AG04450 (cell line): ENCODE data around the gene NKX2-1. TPM values are rescaled to one million over a fixed set of nuclear protein-coding genes. Genes with fewer than 3 reads are reported as not detected.

Experiments used
- CTCF ChIA-PET: fragments of 300-600, 350-600 bp; formaldehyde crosslinking; extraction: SDS; loops from one replicate; lab custom pipeline; 2022; ENCODE audit warnings: antibody characterized with exemption, inconsistent platforms; lab: Charles Lee
- POLR2A ChIA-PET: fragments of 350-600 bp; formaldehyde crosslinking; extraction: SDS; loops from one replicate; lab custom pipeline; 2021; ENCODE audit warnings: antibody characterized with exemption, inconsistent platforms; lab: Yijun Ruan, JAX
- DNase-seq: peaks from one replicate; pipeline ENCODE4 v3.0.0-alpha.2; 2011; ENCODE audit warnings: low read depth, low spot score
- H3K27ac ChIP-seq: one replicate; pipeline ENCODE4 v1.5.1; 2012; ENCODE audit warnings: low read depth, low read length, control low read depth
- H3K27me3 ChIP-seq: one replicate; pipeline ENCODE4 v1.6.0; 2012; ENCODE audit warnings: low read length; ENCODE audit not compliant: control insufficient read depth, insufficient read depth
- H3K4me3 ChIP-seq: 2 replicates; pipeline ENCODE4 v1.5.1; 2011; ENCODE audit warnings: mild to moderate bottlenecking, low read depth, low read length, control low read depth
- H3K9me3 ChIP-seq: 2 replicates; pipeline ENCODE4 v1.5.1; 2012; ENCODE audit warnings: low read length; ENCODE audit not compliant: control insufficient read depth, insufficient read depth
- CTCF ChIP-seq: IDR thresholded peaks from 2 replicates; pipeline ENCODE4 v1.5.1; 2011; ENCODE audit warnings: low read depth, low read length, control low read depth, inconsistent platforms
- polyA plus RNA-seq: library from polyadenylated mRNA; depleted of rRNA; stranded (reverse); fragments of >200 nt; gene quantifications from 2 replicates; pipeline ENCODE4 v1.2.3, GENCODE V29; 2011

NKX2-1 gene
- polyA plus RNA-seq, 1 experiment = not detected

GRCh38 chr14:36508418-36509068 lies 11.5 kb downstream of the NKX2-1 start:
- Histone ChIP-seq H3K27me3 (peaks cover 90% of the 10 kb centered on the region), H3K4me3 (no peak overlapping the region), H3K9me3 (peaks cover 6% of the 10 kb centered on the region; the same call in 1 of the 2 replicates), H3K27ac (no peak overlapping the region)
- DNase-seq = no peak
- ChIA-PET POLR2A (no interaction called here), CTCF (interaction anchor here (0.6 kb wide), 1 partner anchor 13 kb away, joined by 3 read pairs; no protein-coding TSS in a partner anchor)
- TF ChIP-seq CTCF = no peak

GRCh38 chr14:36507847-36508417 lies 12.1 kb downstream of the NKX2-1 start:
- TF ChIP-seq CTCF = no peak
- ChIA-PET POLR2A (no interaction called here), CTCF (no interaction called here)
- peaks cover 3% of the 10 kb centered on the region; the same call in 1 of the 2 replicates for H3K9me3 ChIP-seq
- no peak overlapping the region for H3K4me3 ChIP-seq
- H3K27ac ChIP-seq = no peak overlapping the region
- peaks cover 90% of the 10 kb centered on the region for H3K27me3 ChIP-seq
- DNase-seq = no peak

GRCh38 chr14:36506732-36507614 lies 13.1 kb downstream of the NKX2-1 start:
- Histone ChIP-seq H3K27ac (no peak overlapping the region), H3K9me3 (peaks cover 3% of the 10 kb centered on the region; the same call in 1 of the 2 replicates), H3K27me3 (peaks cover 85% of the 10 kb centered on the region), H3K4me3 (no peak overlapping the region)
- ChIA-PET CTCF (no interaction called here), POLR2A (no interaction called here)
- no peak for TF ChIP-seq CTCF
- no peak for DNase-seq

- H3K27me3 ChIP-seq = peaks cover 82% of the 10 kb centered on the region
- H3K27ac ChIP-seq = no peak overlapping the region
- CTCF ChIA-PET = no interaction called here
- H3K4me3 ChIP-seq = no peak overlapping the region
- POLR2A ChIA-PET = no interaction called here
- no peak for DNase-seq
- peaks cover 3% of the 10 kb centered on the region; the same call in 1 of the 2 replicates for H3K9me3 ChIP-seq
- no peak for TF ChIP-seq CTCF
Observed at GRCh38 chr14:36505892-36506731, 13.9 kb downstream of the NKX2-1 start.
